ENCODE measurements around the gene DHRS7C.
"Not testable (repeated sequence)": the region's sequence is repeated elsewhere in the genome, so short reads cannot be mapped to it uniquely, and the experiment has no call there.

The DHRS7C gene

DNA sequence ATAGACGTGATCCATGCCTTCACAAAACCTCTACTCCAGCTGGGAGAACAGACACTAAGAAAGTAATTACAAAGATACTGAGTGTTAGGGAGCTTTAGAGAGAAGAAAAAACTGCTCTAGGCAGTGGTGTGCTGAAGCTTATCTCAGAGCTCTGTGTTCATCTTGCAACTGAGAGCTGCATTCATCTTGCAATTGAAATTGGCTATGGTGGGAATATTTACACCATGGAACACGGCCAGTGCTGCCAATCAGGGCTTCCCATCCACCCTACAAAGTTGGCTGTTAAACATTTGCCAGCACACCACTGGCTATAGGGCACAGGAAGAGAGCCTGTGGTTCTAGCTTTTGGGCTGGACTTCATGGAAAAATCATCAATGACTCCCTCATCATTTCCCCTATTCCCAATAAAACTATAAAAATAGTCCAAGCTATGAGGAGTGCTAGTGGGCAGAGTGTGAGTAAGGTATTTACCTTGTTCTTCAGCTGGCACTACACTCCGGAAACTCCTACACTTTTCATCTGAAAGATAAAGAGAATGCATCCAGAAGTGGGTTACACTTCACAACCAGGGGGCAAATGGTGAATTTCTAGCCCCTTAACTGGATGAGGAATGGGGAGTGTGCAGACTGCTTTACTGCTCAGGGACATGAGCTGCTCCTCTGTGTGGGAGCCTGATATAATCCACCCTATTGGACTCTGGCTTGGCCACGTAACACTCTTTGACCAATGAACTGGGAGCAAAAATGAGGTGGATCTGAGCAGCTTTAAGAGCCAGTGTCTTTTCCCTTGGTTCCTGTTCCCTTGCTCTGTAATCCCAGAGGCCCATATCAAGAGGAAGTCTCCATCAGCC, 18.9 kb upstream of the DHRS7C start:
- DNase-seq (ENCODE audit: low spot score), result no peak

- no peak for DNase-seq (ENCODE audit: low spot score)
Measured at GRCh38 chr17:9809409-9809808, 18.0 kb upstream of the DHRS7C start.

DNA sequence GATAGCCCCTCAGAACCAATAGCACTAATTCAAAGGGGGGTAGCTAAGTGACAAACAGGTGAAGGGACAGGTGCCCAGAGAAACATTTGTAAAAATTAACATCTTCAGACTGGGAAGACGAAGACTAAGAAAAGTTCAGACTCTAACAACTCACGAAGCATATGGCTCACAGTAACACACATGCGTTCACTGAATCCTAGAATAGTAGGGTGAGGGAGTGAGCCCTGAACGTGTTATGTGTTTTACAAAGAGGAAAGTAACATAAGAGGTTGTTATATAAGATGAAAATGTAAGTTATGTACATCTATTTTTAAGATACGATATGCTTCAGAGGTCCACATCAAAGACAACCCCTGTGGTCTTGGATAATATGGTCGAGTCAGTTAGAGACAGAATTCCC, 15.3 kb upstream of the DHRS7C start:
- no peak for DNase-seq (ENCODE audit: low spot score)

DNA sequence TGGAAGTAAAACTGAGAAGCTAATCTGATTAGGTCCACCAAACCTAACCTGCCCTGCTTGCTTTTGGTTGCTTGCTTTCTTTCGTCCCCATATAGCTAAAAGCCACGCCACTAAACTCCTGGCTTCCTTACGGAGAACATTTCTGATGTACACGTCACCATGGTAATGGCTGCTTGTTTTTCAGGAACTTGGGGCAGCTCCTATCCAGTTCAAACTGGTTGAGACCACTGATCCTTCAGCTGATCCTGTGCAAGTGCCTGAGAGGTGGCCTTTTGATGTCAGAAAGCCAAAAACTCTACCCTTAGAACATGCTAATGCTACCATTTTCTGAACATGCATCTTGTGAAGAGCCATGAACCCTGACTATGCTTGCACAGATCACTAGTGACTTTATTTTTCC, 14.4 kb upstream of the DHRS7C start:
- DNase-seq (ENCODE audit: low spot score), result no peak

DNA sequence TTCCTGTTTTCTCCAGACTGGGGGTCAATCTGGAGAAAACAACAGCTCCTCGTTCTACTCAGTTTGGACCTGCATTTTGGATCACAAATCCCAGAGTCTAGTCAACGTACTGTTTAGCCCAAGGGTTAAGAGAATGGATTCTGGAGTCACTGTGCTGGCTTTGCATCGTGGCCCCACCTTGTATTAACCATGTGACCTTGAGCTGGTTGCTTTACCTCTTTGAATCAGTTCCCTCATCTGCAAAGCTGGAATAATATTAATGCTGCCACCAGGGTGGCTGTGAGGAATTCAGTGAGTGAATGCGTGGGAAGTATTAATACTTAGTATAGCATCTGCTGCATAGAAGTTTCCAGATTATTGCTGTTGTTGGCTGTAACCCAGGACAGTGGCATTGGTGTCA, 11.3 kb upstream of the DHRS7C start:
- no peak for DNase-seq (ENCODE audit: low spot score)

- no peak for DNase-seq (ENCODE audit: low spot score)
Measured at GRCh38 chr17:9802294-9802693, 10.9 kb upstream of the DHRS7C start.

DNA sequence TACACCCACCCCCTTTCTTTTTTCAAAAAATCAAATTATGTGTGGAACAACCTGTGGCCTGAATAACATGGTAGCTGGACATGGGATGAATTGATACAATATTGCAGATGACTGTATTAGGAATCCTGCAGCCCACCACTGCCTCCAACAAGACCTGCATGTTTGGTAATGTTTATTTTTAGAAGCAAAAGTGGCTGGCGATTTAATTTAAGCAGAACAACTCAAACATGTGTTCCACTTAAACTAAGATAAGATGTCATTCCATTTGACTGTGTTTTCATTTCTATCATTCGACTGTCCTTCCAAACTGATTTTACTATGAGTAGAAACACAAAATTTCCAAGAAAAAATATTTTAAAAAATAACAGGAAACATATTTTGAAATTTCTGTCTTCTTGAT, 10.1 kb upstream of the DHRS7C start:
- no peak for DNase-seq (ENCODE audit: low spot score)

GRCh38 chr17:9798724-9799123, 7.3 kb upstream of the DHRS7C start:
- no peak for DNase-seq (ENCODE audit: low spot score)

GRCh38 chr17:9798008-9798407, 6.6 kb upstream of the DHRS7C start:
- DNase-seq (ENCODE audit: low spot score), result no peak

DNA sequence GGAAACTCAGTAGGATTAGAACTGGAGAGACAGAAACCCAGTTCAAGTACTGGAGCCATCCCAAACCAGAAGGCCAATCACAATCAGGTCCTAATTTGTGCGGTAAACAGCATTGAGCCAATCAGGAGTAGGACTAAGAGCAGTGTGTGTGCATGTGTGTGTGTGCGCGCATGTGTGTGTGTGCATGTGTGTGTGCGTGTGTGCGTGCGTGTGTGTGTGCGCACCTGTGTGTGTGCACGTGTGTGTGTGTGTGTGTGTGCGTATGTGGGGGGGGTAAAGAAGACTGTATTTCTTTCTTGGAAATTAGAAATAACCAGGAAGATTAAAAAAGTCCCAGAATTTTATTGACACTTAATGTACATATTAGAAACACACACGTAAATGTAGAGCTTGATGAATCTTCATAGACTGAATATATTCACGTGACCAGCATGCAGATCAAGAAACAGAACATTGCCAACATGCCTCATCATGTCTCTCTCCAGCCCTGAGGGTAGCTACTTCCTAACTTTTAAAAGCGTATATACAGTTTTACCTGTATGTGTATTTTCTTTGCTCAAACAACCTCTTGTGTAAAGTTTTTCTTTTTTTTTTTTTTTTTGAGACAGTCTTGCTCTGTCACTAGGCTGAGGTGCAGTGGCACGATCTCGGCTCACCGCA, 919 bp upstream of the DHRS7C start:
- DNase-seq (ENCODE audit: low spot score), result no peak

DNA sequence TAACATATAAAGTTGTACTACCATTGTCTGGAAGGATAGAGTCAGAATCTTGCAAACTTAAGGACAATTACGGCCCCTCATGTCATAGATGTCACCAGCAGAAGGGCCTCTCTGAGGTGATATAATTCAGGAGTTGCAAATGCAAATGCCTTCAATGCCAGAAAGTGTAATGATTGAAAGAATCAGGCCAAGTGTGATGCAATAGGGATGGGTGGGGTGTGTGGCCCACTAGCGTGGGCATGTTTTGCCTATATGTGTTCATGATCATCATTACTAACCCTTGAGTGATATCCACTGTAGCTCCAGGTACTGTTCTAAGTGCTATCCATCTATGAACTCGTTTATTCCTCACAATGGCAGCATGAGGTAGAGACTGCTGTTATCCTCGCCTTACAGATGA, 1.1 kb downstream of the DHRS7C start:
- no peak for DNase-seq (ENCODE audit: low spot score)

- no peak for DNase-seq (ENCODE audit: low spot score)
Measured at GRCh38 chr17:9788601-9789000, 2.8 kb downstream of the DHRS7C start.

DNA sequence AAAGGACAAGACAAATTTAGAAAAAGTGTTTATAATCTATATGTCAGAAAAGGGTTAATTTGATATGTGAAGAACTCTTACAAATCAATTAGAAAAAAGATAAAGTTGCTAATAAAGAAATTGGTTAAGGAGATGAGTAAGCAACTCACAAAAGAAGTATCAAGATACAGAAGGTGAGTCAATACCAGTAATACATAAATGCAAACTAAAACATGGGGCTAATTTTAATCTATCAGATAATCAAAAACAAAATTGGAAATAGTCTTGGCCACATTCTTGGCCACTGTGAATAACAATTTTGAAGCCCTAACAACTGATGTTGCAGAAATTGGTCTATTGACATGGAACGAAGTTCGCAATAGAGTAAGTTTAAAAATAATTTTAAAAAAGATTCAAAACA, 6.8 kb downstream of the DHRS7C start:
- no peak for DNase-seq (ENCODE audit: low spot score)

GRCh38 chr17:9783465-9783864, 7.9 kb downstream of the DHRS7C start:
- not testable (repeated sequence) for DNase-seq (ENCODE audit: low spot score)

GRCh38 chr17:9783050-9783449, 8.3 kb downstream of the DHRS7C start:
- no peak for DNase-seq (ENCODE audit: low spot score)

DNA sequence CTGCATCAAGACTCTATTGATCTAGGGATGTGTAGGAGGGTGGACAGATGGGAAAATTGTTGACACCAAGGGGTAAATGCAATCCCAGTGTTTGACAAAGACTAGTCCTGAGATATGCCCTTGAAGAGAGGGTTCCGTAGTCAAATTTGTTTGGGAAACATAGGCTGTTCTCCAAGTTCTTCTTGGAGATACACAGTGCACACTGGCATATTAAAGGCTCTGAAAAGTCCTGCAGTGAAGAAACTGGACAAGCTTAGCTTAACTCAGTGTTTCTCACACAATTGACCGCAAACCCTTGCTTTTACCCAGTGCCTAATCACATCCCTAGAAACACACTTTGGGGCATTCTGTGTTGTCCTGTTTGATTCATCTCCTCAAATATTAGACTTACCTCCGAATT, 10.8 kb downstream of the DHRS7C start:
- no peak for DNase-seq (ENCODE audit: low spot score)

- DNase-seq (ENCODE audit: low spot score), result no peak
Measured at GRCh38 chr17:9776911-9777310, 14.5 kb downstream of the DHRS7C start.

DNA sequence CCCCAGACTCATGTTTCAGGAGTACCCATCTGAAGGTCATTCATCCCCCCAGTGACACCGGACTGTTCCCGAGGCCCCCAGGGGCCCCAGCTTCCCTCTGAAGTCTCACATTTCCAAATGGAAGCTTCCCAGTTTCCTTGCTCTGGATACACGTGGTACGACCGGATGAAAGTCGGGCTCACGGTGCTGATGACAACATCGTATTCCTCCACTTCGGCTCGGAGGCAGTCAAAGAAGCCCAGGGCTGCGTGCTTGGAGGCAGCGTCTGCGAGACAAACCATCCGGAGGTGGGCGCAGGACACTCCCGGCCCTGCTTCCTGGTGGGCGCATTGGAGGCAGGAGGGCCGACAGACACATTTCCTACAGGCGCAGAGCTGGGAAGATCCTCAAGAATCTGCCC, 18.7 kb downstream of the DHRS7C start:
- DNase-seq (ENCODE audit: low spot score), result no peak

- no peak for DNase-seq (ENCODE audit: low spot score)
Measured at GRCh38 chr17:9771465-9771864, 19.9 kb downstream of the DHRS7C start.

DNA sequence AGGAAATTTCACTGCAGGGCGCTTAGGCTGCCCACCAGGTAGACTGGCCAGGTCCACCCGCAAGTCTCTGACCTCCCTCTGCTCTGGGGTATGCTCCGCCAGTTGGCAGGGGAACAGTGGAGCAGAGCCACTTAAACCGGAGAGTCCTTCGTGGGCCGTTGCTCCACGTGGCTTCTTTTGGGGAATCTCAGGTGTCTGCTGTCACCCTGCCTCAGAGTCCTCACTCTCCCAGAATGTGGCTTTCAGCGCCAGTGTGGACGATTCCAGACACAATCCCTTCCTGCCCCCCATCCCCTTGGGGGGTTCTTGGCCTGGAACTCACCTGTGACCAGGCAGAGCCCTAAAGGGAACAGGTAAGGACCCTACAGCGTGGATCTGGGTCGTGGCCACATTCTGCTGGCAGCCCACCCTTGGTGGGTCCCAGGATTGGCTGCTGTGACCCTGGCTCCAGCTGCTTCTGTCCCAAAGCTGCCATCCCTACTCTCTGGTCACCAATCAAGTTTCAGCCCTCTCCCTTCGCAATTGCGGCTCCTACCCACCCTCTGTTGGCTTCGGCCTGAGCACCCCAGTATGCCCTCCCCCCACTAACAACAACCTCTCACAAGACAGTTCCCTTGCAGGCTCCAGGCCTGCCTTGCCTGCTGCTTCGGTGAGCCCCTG, 22.2 kb downstream of the DHRS7C start:
- no peak for DNase-seq (ENCODE audit: low spot score)

DNA sequence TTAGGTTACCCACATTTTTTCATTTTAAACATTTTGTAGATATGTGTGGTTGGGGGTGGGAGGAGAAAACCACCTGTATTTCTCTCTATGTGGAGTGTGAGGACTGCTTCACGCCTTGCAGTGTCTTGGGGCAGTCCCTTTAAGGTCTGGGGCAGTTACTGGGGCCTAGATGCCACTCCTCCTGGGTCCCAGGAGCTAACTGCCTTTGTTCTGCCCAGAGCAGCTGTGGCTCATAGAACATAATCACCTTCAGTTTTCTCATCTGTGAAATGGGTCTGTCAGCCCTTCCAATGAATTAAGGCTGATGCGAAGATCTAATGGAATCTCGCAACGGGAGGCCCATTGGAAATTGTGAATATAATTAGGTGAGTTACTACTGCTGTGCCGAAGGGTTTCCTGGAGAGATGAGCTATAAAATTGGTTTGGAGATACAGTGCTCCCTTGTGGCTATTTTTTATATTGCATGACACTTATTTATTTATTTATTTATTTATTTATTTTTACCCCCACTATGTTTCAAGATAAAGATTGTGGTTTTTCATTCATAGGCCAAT, 22.9 kb downstream of the DHRS7C start:
- no peak for DNase-seq (ENCODE audit: low spot score)

DNA sequence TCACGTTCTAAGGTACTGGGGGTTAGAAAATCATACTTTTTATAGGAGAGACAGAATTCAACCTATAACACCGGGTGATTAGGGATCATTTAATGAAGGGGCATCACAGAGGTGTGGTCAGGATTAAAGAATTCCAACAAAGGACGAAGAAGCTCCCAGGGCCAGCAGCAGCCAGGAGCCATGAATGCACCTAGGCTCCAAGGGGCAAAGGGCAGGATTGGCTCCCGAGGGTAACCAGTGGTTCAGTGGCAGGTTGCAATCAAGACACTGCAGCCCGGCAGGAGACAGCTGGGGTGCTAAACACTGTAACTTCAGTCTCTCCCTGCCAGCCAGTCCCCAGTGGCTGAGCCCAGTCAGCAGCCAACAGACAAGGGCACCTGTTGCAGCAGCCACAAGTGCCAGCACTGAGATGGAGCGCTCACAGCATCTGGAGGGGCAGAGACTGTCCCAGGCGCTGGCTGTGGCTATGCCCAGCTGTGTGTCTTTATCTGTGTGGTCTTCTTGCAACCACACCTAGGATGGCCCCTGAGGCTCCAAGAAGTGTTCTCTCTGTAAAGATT, 23.9 kb downstream of the DHRS7C start:
- DNase-seq (ENCODE audit: low spot score), result no peak

- DNase-seq (ENCODE audit: low spot score), result no peak
Measured at GRCh38 chr17:9766970-9767369, 24.4 kb downstream of the DHRS7C start.
